K562 (cell line): ENCODE measurements around the gene ACSS1. TPM values are rescaled to one million over a fixed set of nuclear protein-coding genes. Genes with fewer than 3 reads are reported as not detected.

Experiments used
- ATAC-seq: fragments of 200-7000 bp; cut with Tn5 transposase; 3 replicates; pipeline ENCODE4 v1.9.1; 2020; ENCODE audit warnings: moderate library complexity
- BruUV-seq: library from RNA; stranded (reverse); fragments of 400-500 nt; replicated peaks from 2 replicates; lab custom pipeline; 2021; lab: Mats Ljungman, UMichigan
- CTCF ChIA-PET: fragments of 300-600 bp; formaldehyde crosslinking; extraction: SDS; loops from one replicate; lab custom pipeline; 2021; ENCODE audit warnings: low intra/inter-chr PET ratio; lab: Yijun Ruan, JAX
- POLR2A ChIA-PET: fragments of 300-600, 350-650 bp; sonication (Branson Sonifier 250); formaldehyde crosslinking; extraction: SDS; loops from one replicate; lab custom pipeline; 2021; ENCODE audit warnings: antibody characterized with exemption, inconsistent platforms; lab: Yijun Ruan, JAX
- DNase-seq, 4 experiments: peaks; one replicate each; pipeline versions ENCODE4 v3.0.0 to v3.0.0-alpha.2; 2011 to 2018; ENCODE audit warnings: low spot score in 3 of 4, mixed read lengths in 3 of 4; ENCODE audit errors: extremely low read depth in 1 of 4
- FAIRE-seq: peaks from 2 replicates; lab custom pipeline; 2011; peaks lifted over from hg19 to GRCh38; lab: Jason Lieb, UNC
- H2AFZ ChIP-seq: 2 replicates; pipeline ENCODE4 v1.6.0; 2011; ENCODE audit warnings: low read depth, low read length, control low read depth, inconsistent platforms
- H3K27ac ChIP-seq: fragments of 200-600 bp; 3 replicates; pipeline ENCODE4 v1.8.0; 2011; ENCODE audit warnings: low read depth, mild to moderate bottlenecking, control low read depth, inconsistent platforms, low read length, moderate library complexity, mixed read lengths; ENCODE audit errors: extremely low read depth
- H3K27me3 ChIP-seq, 2 experiments: fragments of 300-600 bp in 1 of 2; 2 replicates in 1 of 2; 3 replicates in 1 of 2; pipeline versions ENCODE4 v1.6.0 to v1.8.0; 2011; ENCODE audit warnings: inconsistent platforms in 2 of 2, low read length in 2 of 2, mild to moderate bottlenecking in 1 of 2, mixed read lengths in 1 of 2, moderate library complexity in 1 of 2; ENCODE audit not compliant: control insufficient read depth in 2 of 2, insufficient read depth in 2 of 2
- H3K36me3 ChIP-seq: fragments of 300-600 bp; 3 replicates; pipeline ENCODE4 v1.8.0; 2011; ENCODE audit warnings: mild to moderate bottlenecking, low read length, inconsistent platforms; ENCODE audit not compliant: control insufficient read depth, insufficient read depth
- H3K4me1 ChIP-seq, 2 experiments: fragments of 200-600 bp in 1 of 2; replicated peaks in 1 of 2; 2 replicates in 1 of 2; 3 replicates in 1 of 2; pipeline versions ENCODE4 v1.5.1 to v1.8.0; 2011; ENCODE audit warnings: inconsistent platforms in 2 of 2, low read length in 2 of 2, mild to moderate bottlenecking in 1 of 2, mixed read lengths in 1 of 2, moderate library complexity in 1 of 2; ENCODE audit not compliant: control insufficient read depth in 2 of 2, insufficient read depth in 2 of 2
- H3K4me2 ChIP-seq: 2 replicates; pipeline ENCODE4 v1.6.1; 2011; ENCODE audit warnings: low read length, control low read depth, inconsistent platforms, mixed read lengths; ENCODE audit not compliant: insufficient read depth
- H3K4me3 ChIP-seq: fragments of 200-600 bp; sonication (generic), shearing (Covaris generic); 2 replicates; pipeline ENCODE4 v1.5.1; 2016; ENCODE audit warnings: control low read depth, inconsistent platforms
- H3K79me2 ChIP-seq: fragments of 200-600 bp; 3 replicates; pipeline ENCODE4 v1.8.0; 2011; ENCODE audit warnings: low read length, inconsistent platforms; ENCODE audit not compliant: control insufficient read depth, insufficient read depth
- H3K9ac ChIP-seq, 2 experiments: 2 replicates each; pipeline versions ENCODE4 v1.6.0 to v1.6.1; 2011; ENCODE audit warnings: low read depth in 2 of 2, low read length in 2 of 2, control low read depth in 1 of 2, inconsistent platforms in 1 of 2, mild to moderate bottlenecking in 1 of 2, mixed read lengths in 1 of 2; ENCODE audit not compliant: insufficient read depth in 1 of 2
- H3K9me1 ChIP-seq: one replicate; pipeline ENCODE4 v1.6.0; 2011; ENCODE audit warnings: inconsistent platforms, mild to moderate bottlenecking, low read length, moderate library complexity; ENCODE audit not compliant: control insufficient read depth, insufficient read depth
- H3K9me3 ChIP-seq: replicated peaks from 2 replicates; pipeline ENCODE4 v1.5.1; 2011; ENCODE audit warnings: low read depth, low read length, inconsistent platforms; ENCODE audit not compliant: control insufficient read depth, insufficient read depth
- H4K20me1 ChIP-seq: replicated peaks from 2 replicates; pipeline ENCODE4 v1.6.1; 2011; ENCODE audit warnings: low read length, inconsistent platforms, mixed read lengths; ENCODE audit not compliant: control insufficient read depth, insufficient read depth
- GMEB1 ChIP-seq: fragments of 250-450 bp; sonication (Bioruptor Pico); IDR thresholded peaks from 2 replicates; pipeline ENCODE4 v1.4.0; 2020; ENCODE audit warnings: mild to moderate bottlenecking
- KDM4B ChIP-seq, 2 experiments: fragments of 450-650 bp in 1 of 2; sonication (generic) in 1 of 2; IDR thresholded peaks; 2 replicates each; pipeline ENCODE4 v1.6.1; 2016 to 2017; ENCODE audit warnings: borderline replicate concordance in 2 of 2, antibody characterized with exemption in 1 of 2, low read depth in 1 of 2, mild to moderate bottlenecking in 1 of 2
- MGA ChIP-seq: fragments of 450-650 bp; IDR thresholded peaks from 2 replicates; pipeline ENCODE4 v1.6.1; 2016; ENCODE audit warnings: mild to moderate bottlenecking, moderate library complexity
- MTA1 ChIP-seq: fragments of 450-650 bp; IDR thresholded peaks from 2 replicates; pipeline ENCODE4 v1.6.1; 2017; ENCODE audit warnings: borderline replicate concordance
- NFRKB ChIP-seq: fragments of 450-650 bp; IDR thresholded peaks from 2 replicates; pipeline ENCODE4 v1.6.1; 2016; ENCODE audit warnings: low read depth
- NRF1 ChIP-seq, 2 experiments: fragments of 450-650 bp; IDR thresholded peaks in 1 of 2; conservative IDR thresholded peaks in 1 of 2; 2 replicates each; pipeline ENCODE4 v1.6.1; 2014; ENCODE audit warnings: mild to moderate bottlenecking in 2 of 2
- TRIM24 ChIP-seq, 2 experiments: fragments of 450-650 bp; IDR thresholded peaks; 2 replicates each; pipeline ENCODE4 v1.6.1; 2016
- ZNF3 ChIP-seq: fragments of 250-450 bp; sonication (Bioruptor Pico); IDR thresholded peaks from 2 replicates; pipeline ENCODE4 v1.5.0; 2021; ENCODE audit warnings: mild to moderate bottlenecking, moderate library complexity
- ZNF316 ChIP-seq: fragments of 450-650 bp; IDR thresholded peaks from 2 replicates; pipeline ENCODE4 v1.6.1; 2016
- ZNF583 ChIP-seq: fragments of 250-450 bp; sonication (Bioruptor Pico); IDR thresholded peaks from 2 replicates; pipeline ENCODE4 v1.4.0; 2020
- WGBS: fragments of 100-300 bp; shearing (Covaris generic); methylation state at CpG from one replicate; pipeline ENCODE4 v1.1.6; 2016; ENCODE audit warnings: low coverage, mixed read lengths; ENCODE audit not compliant: insufficient coverage; ENCODE audit errors: missing lambda C conversion rate; 5-methylcytosine and 5-hydroxymethylcytosine counted together
- in situ Hi-C: fragments of 300-500 bp; cut with MboI; formaldehyde crosslinking; loops from 4 replicates; pipeline ENCODE4 v1.15.0; 2018; ENCODE audit warnings: inconsistent platforms, mixed read lengths
- intact Hi-C: fragments of 100-400 bp; cut with micrococcal nuclease; formaldehyde crosslinking; loops from 2 replicates; pipeline ENCODE4 v1.14.2; 2022
- polyA plus RNA-seq, 8 experiments: library from polyadenylated mRNA; depleted of rRNA in 4 of 8; stranded (reverse) in 5 of 8; unstranded in 3 of 8; fragments of >200 nt; fragmentation: Nextera tagmentation in 2 of 8; fragmentation: Illumina TruSeq in 1 of 8; extraction: Ambion mirVana in 2 of 8; extraction: Trizol in 1 of 8; gene quantifications; 2 replicates each; pipeline versions ENCODE4 v1.2.1 to v1.2.3, GENCODE V29; 2011 to 2014; ENCODE audit warnings: inconsistent platforms in 1 of 8, missing spikeins in 1 of 8
- total RNA-seq, 7 experiments: library from RNA; depleted of rRNA in 6 of 7; stranded (reverse); fragments of >200 nt in 6 of 7; fragmentation: Illumina TruSeq in 2 of 7; extraction: Trizol in 2 of 7; gene quantifications; 2 replicates each; pipeline versions ENCODE4 v1.2.1 to v1.2.3, GENCODE V29; 2011 to 2021; ENCODE audit warnings: low replicate concordance in 1 of 7

Gene ACSS1
- total and polyA plus RNA-seq, 9 of the 15 experiments (the other 6 are each of a cell fraction or from before 2014, with no cell fraction given), result 0.07 to 2.1 (median 0.27) TPM; not detected in 3

GRCh38 chr20:25018841-25019240 lies 39.1 kb downstream of the ACSS1 start:
- no peaks in the 10 kb centered on the region; the same call in 1 of the 2 replicates for H4K20me1 ChIP-seq
- BruUV-seq, result no TSS peak
- ChIA-PET CTCF (no interaction called here), POLR2A (no interaction called here)
- H3K4me2 ChIP-seq, result no peak overlapping the region
- H3K36me3 ChIP-seq, result no peaks in the 10 kb centered on the region
- H3K79me2 ChIP-seq, result no peaks in the 10 kb centered on the region
- no peak overlapping the region for H3K27ac ChIP-seq
- H2AFZ ChIP-seq, result no peak overlapping the region
- H3K9me3 ChIP-seq, result no peaks in the 10 kb centered on the region
- no peak overlapping the region for H3K9ac ChIP-seq
- 0% methylated on average over 6 of the region's 6 CpGs for WGBS
- intact Hi-C loops, result no loop called here
- no peak for DNase-seq
- H3K4me1 ChIP-seq, result no peaks in the 10 kb centered on the region
- no peak for FAIRE-seq
- peaks cover 0 to 46% of the 10 kb centered on the region in 2 experiments; a peak in 3 of 5 replicates for H3K27me3 ChIP-seq
- no peaks in the 10 kb centered on the region for H3K9me1 ChIP-seq
- in situ Hi-C loops, result no loop called here
- ATAC-seq, result no peak
- no peak overlapping the region for H3K4me3 ChIP-seq
- TF ChIP-seq ZNF316, result no peak
- no peak for TF ChIP-seq TRIM24 (IDR thresholded peaks at IDR 0.05)
- TF ChIP-seq KDM4B (IDR thresholded peaks at IDR 0.05; ENCODE audit: borderline replicate concordance in 2 of 2, low read depth in 1 of 2), result no peak
- no peak for TF ChIP-seq MGA
- TF ChIP-seq ZNF583 (CRISPR knock-in tag), result no peak
- no peak for TF ChIP-seq NRF1 (conservative IDR thresholded peaks at IDR 0.05 in 1 of 2, IDR thresholded peaks at IDR 0.05 in 1 of 2)
- TF ChIP-seq GMEB1 (CRISPR knock-in tag), result no peak
- no peak for TF ChIP-seq ZNF3 (CRISPR knock-in tag)
- no peak for TF ChIP-seq MTA1
- no peak for TF ChIP-seq NFRKB
